SKM-1 treated with dmso at 0.1 percent for 144 hours (cell line): ENCODE results near the gene DIPK2A.

ENCODE experiments used
- DNase-seq: peaks from one replicate; lab custom pipeline; 2025; ENCODE audit not compliant: unreplicated experiment; lab: John Stamatoyannopoulos, UW

The DIPK2A gene

DNA sequence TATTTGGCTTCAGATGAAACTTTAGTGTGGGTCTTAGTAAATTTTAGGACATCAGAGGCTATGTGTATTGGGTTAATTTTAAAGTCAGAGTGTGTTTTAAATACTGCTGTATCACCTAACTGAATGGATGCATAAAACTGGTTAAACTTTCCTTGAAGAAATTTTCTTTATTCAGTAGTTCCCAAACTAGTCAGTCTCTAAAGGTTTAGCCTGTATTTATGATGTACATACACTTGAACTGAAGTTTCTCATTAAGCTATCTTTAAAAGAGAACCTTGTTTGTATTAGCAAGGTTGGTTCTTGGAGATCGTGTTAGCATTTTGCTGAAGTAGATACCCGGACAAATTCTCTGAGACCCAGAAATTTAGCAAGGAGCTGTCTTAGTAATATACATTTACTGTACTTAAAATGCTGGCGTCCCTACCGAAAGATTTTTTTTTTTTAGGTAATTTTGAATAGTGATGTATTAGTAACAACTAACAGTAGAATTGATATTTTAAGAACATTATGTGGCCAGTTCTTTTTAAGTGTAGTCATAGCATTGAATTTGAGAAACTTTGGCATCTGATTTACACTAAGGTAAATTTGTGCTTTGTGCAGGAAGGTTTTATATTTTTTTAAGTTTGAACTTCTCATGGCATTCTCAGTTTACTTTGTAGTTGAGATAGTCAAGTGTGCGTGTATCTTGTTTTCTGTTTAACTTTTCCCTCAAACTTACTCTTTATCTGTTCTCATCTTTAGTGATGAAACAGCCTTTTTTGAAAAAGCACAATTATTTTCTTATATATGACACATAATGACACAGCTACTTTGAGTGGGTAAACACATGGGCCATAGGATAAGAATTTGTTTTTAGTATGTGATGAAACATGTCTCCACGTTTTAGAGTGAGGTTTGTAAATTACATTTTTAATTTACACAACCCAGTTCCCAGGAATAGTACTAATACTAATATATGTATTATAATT lies 2.9 kb downstream of the DIPK2A start:
- no peak for DNase-seq

DNA sequence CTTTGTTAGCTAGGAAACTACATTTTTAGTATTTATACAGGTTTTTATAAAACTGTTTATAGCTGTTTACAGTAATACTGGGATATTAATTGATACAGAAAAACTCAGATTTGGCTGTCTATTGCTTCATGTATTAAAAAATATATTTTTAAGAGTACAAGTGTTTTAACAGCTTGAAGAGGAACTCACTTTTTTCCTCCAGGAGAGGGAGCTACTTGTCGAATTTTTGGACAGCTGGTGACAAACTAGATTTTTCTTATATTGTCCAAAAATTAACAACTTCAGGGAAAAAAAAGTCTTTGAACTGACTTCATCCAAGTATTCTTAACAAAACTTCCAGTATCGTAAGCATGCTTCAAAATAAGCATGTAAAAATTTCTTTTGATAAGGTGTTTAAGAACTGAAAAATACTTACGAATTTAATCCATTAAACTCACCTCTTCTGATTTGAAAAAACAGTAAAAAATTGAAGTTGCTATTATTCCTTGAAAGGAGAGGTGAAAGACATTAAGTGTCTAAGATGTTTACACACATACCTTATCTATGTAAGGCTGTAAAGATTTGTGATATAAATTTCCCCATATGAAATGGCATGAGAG lies 4.0 kb downstream of the DIPK2A start:
- DNase-seq = peak; percentile 43

DNA sequence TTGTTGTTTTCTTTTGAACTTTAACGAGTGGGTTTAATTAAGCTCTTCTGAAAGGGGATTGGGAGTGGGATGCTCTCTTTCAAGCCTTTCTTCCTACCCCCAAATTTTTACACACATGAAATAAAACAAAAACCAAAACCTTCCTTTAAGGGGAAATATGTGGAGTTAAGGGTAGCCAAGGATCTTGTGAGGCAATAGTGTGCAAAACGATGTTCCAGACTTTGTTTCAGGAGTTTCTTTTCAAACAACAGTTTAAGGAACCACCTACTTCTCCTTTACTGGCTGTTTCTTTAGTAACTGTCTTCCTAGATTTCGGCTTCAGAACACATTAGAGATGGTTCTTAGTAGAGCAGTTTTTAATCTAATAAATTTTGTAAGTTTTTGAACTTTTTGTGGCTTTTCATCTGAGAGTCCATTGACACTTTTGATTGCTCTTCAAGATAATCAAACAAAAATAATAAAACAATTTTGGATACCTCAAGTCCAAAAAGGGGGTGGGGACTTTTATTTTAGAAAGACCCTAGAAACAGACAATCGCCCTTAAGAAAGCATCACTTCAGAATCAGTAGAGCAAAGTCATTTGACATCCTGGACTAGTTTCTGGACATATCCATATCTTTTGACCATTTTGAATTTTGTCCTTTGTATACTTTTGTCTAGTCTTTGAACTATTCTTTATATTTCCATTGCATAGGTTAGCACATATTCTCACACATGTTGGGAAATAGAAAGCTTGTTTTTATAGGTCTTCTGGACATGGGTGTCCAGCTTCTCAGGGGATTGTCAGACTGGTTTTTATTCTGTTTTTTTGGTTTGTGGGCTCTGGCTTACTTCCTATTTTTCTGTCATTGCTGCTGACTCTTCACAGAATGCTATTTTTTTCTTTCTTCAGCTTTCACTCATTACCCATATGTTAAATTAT lies 6.0 kb downstream of the DIPK2A start:
- peak; percentile 84 for DNase-seq

DNA sequence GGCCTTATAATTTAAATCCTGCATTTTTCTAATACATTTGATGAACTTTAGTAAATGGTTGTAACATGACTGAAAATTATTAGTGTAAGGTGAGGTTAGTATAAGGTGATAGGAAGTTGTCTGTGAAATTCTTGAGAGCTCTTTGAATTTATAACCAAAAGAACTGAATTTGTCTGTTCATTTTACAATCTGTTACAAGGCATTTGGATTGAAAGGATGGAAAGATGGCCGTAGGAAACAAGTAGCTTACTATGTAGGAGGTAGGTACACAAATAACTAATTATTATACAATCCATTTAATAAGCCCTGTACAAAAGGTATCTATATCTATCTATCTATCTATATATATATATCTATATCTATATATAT lies 6.6 kb downstream of the DIPK2A start:
- no peak for DNase-seq

DNA sequence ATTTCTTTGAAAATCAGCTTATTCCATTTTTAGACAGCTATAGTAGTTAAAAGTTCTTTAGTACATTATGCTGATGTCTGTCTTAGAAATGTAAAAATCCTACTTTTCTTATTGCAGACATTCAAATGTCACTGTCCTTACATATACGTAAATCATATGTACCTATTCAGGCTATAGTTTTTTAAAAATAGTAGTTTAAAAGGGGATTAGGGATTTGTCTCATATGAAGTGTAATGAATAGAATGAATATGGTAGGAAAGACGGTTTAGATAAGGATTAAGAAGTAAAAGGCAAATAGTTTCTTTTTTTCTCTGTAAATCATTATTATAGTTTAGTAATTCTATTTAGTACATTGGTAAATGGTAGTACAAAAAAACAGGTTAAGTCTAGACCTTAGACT lies 7.4 kb downstream of the DIPK2A start:
- DNase-seq = no peak

DNA sequence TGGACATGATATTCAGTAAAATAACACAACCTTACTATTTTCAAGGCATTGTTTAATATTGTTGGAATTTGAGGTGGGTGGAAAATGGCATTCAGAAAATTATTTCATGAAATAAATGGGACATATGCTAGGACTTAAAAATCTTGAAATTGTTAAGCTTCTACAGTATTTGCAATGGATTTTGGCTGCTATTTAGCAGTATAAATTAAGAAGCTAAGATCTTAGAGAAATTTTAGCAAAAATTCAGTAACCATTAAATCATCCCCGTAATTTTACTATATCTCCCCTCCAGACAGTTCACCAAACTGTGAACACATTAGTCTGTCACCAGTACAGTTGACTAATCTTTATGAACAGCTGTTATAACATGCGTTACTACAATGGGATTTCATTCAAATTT lies 8.2 kb downstream of the DIPK2A start:
- no peak for DNase-seq

DNA sequence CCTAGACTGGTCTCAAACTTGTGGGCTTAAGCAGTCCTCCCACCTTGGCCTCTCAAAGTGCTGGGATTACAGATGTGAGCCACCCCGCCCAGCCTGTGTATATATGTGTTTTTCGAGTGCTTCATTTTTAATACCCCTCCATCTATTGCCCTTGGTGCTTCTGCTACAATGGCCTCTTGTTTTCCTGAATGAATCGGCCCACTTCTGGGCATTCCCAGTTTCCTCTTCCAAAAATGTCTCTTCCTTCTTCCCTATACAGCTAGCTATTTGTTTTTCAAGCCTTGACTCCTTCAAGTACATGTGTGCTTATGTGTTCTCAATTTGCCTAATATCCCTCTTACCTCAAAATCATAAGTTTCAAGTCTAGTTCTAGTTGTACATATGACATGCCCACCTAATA lies 16.7 kb downstream of the DIPK2A start:
- DNase-seq = no peak

DNA sequence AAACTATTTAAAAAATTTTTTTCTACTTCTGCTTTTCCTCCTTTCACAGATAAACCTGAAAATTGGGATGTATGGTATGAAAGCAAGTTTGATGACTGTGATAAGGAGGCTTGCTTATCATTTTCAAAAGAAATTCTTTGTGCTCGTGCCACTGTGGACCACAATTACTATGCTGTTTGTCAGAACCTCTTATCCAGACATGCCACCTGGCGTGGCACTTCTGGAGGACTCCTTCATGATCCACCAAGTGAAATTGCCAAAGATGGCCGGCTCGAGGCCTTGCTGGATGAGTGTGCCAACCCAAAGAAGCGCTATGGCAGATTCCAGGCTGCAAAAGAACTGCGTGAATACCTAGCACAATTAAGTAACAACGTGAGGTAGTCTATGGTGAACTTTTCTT lies 17.8 kb downstream of the DIPK2A start:
- no peak for DNase-seq

DNA sequence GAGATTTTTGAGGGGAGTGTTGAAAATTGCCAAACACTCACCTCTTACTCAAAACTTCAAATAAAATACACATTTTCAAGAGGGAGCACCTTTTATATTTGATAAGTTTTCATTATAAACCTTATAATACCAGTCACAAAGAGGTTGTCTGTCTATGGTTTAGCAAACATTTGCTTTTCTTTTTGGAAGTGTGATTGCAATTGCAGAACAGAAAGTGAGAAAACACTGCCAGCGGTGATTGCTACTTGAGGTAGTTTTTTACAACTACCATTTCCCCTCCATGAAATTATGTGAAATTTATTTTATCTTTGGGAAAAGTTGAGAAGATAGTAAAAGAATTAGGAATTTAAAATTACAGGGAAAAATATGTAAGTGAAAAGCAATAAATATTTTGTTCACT lies 20.1 kb downstream of the DIPK2A start:
- no peak for DNase-seq

DNA sequence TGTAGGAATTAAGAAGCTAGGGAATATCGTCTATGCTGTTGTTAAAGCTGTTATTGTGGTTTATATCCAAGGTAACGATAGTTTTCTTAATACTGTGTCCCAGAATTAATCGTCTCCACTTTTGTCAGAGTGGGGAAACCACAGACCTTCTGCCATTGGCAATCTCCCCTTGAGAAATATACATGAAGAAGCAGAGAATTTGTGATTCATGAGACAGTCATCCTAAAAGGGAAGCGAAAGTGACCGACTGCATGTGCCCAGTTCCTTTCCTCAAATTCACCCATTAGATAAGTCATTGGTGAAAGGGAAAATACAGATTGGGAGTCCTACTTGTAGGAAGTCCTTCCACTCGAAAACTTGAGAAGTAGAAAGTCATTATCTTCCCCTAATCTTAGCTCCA lies 26.6 kb downstream of the DIPK2A start:
- DNase-seq = peak; percentile 86

DNA sequence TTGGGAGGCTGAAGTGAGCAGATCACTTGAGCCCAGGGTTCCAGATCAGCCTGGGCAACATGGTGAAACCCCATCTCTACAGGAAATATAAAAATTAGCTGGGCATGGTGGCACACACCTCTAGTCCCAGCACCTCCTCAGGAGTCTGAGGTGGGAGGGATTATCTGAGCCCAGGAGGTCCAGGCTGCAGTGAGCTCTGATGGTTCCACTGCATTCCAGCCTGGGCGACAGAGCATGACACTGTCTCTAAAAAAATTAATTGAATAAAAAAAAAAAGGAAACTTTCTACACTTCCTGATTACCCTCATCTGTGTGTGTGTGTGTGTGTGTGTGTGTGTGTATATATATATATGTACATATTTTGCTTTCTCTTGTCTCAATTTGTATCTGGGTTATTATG lies 31.4 kb downstream of the DIPK2A start:
- DNase-seq = no peak

DNA sequence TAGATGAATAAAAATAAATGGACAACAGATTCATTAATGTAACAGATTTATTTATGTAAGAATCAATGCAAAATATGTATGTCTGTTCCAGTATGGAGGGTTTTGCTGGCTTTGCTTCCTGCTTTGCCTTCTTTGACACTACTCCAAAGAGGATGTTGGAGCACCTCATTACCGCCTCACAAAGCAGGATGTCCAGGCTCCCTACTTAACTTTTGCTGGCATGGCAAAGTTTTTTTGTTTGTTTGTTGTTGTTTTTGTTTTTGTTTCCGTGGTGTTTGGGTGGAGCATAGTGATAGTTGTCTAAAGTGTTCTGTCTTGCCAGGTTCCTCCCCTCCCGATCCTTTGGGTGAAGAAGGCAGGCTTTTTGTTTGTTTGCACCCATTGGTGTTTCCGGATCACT lies 38.7 kb downstream of the DIPK2A start:
- DNase-seq = no peak

DNA sequence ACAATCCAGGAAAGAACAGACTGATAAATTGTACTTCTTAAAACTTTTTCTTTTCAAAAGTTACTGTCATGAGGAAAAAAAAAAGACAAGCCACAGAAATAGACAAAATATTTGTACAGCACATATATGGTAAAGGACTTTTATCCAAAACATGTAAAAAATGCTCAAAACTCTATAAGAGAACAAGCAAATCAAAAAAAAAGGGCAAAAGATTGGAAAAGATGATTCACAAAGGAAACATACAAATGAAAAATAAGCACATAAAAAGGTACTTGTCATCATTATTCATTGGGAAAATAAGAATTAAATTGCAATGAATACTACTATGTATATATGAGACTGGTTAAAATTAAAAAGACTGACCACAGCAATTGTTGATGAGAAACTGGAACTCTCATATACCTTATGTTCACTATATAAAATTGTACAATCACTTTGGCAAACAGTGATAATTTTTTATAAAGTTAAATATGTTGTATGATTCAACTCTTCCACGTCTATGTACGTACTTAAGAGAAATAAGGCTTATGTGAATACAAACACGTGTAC lies 39.7 kb downstream of the DIPK2A start:
- no peak for DNase-seq

DNA sequence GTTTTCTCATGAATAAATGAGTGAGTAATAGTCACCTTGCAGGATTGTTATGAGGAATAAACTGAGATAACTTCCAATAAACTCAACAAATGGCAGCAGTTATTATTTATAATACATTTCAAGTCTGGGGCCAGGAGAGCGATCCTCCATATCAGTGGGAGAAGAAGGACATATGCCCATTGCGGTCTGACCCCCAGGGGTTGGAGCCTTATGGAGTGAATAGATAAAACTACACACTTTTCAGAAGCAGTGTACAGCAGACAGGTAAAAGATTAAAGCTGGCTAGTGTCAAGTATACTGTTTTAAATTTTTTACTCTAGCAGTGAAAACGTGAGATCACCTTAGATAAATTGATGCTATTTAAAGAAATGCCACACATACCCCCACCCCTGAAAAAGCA lies 43.5 kb downstream of the DIPK2A start:
- no peak for DNase-seq

DNA sequence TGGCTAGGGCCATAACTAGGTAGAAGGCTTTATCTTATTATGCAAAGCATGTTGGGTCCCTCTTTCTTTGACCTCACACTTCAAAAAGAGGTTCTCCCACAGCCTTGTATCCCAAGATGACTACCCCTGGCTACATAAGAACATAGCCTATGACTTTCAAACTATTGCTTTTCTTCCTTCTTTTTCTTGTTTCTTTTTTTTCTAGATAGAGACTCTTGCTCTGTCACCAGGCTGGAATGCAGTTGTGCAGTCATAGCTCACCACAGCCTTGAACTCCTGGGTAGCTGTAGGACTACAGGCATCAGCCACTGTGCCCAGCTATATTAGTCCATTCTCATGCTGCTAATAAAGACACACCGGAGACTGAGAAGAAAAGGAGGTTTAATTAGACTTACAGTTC lies 47.2 kb downstream of the DIPK2A start:
- no peak for DNase-seq
